Astrocyte (in vitro differentiated cells and primary cell): ENCODE results near the gene CNN2. TPM values are rescaled to one million over a fixed set of nuclear protein-coding genes. Genes with fewer than 3 reads are reported as not detected.

Experiments used
- DNase-seq: peaks from one replicate; pipeline ENCODE4 v3.0.0-alpha.2; 2010; ENCODE audit warnings: low read depth
- FAIRE-seq: peaks from 2 replicates; lab custom pipeline; 2011; peaks lifted over from hg19 to GRCh38; lab: Jason Lieb, UNC
- H2AFZ ChIP-seq: 2 replicates; pipeline ENCODE4 v1.6.0; 2012; ENCODE audit warnings: low read depth, low read length, inconsistent platforms
- H3K27ac ChIP-seq: 2 replicates; pipeline ENCODE4 v1.5.1; 2011; ENCODE audit warnings: low read depth, low read length, inconsistent platforms
- H3K27me3 ChIP-seq: 2 replicates; pipeline ENCODE4 v1.6.0; 2011; ENCODE audit warnings: low read length, inconsistent platforms; ENCODE audit not compliant: insufficient read depth
- H3K36me3 ChIP-seq: 2 replicates; pipeline ENCODE4 v1.5.1; 2011; ENCODE audit warnings: low read length, inconsistent platforms; ENCODE audit not compliant: insufficient read depth
- H3K4me1 ChIP-seq: 2 replicates; pipeline ENCODE4 v1.5.1; 2011; ENCODE audit warnings: low read length, inconsistent platforms; ENCODE audit not compliant: insufficient read depth
- H3K4me2 ChIP-seq: 2 replicates; pipeline ENCODE4 v1.6.0; 2012; ENCODE audit warnings: low read length, inconsistent platforms
- H3K4me3 ChIP-seq: 2 replicates; pipeline ENCODE4 v1.5.1; 2011; ENCODE audit warnings: low read depth, mild to moderate bottlenecking, low read length, inconsistent platforms; ENCODE audit not compliant: insufficient read depth
- H3K79me2 ChIP-seq: 2 replicates; pipeline ENCODE4 v1.6.0; 2012; ENCODE audit warnings: mild to moderate bottlenecking, low read length, inconsistent platforms; ENCODE audit not compliant: insufficient read depth
- H3K9ac ChIP-seq: 2 replicates; pipeline ENCODE4 v1.6.0; 2012; ENCODE audit warnings: mild to moderate bottlenecking, low read length, inconsistent platforms
- H3K9me3 ChIP-seq: 2 replicates; pipeline ENCODE4 v1.5.1; 2012; ENCODE audit warnings: low read depth, mild to moderate bottlenecking, low read length, inconsistent platforms; ENCODE audit not compliant: insufficient read depth
- H4K20me1 ChIP-seq: 2 replicates; pipeline ENCODE4 v1.6.0; 2012; ENCODE audit warnings: low read length, inconsistent platforms; ENCODE audit not compliant: insufficient read depth
- H3K27ac Mint-ChIP-seq: one replicate; pipeline ENCODE4 v1.8.0; 2021; ENCODE audit warnings: mild to moderate bottlenecking, mixed read lengths; ENCODE audit not compliant: unreplicated experiment
- H3K27me3 Mint-ChIP-seq: one replicate; pipeline ENCODE4 v1.8.0; 2021; ENCODE audit warnings: low read depth, mixed read lengths; ENCODE audit not compliant: unreplicated experiment
- H3K36me3 Mint-ChIP-seq: one replicate; pipeline ENCODE4 v1.8.0; 2021; ENCODE audit warnings: low read depth, mixed read lengths; ENCODE audit not compliant: unreplicated experiment
- H3K4me1 Mint-ChIP-seq: one replicate; pipeline ENCODE4 v1.8.0; 2021; ENCODE audit warnings: low read depth, mixed read lengths; ENCODE audit not compliant: unreplicated experiment
- H3K4me3 Mint-ChIP-seq: one replicate; pipeline ENCODE4 v1.8.0; 2021; ENCODE audit warnings: mild to moderate bottlenecking, moderate library complexity, mixed read lengths; ENCODE audit not compliant: unreplicated experiment
- H3K9me3 Mint-ChIP-seq: one replicate; pipeline ENCODE4 v1.8.0; 2021; ENCODE audit warnings: mild to moderate bottlenecking, mixed read lengths; ENCODE audit not compliant: unreplicated experiment
- EZH2 ChIP-seq: IDR thresholded peaks from 2 replicates; pipeline ENCODE4 v1.6.1; 2012; ENCODE audit warnings: mild to moderate bottlenecking, low read length, inconsistent platforms; ENCODE audit not compliant: insufficient read depth
- total RNA-seq: library from RNA; stranded (reverse); gene quantifications from 2 replicates; pipeline ENCODE4 v1.2.1, GENCODE V29; 2021
- TF ChIP-seq, protein P1 (sequence below): IDR thresholded peaks from 2 replicates; pipeline ENCODE4 v1.5.1; 2011; ENCODE audit warnings: low read depth, mild to moderate bottlenecking, inconsistent platforms, low read length, moderate library complexity; ENCODE audit not compliant: insufficient read depth

The CNN2 gene
- total RNA-seq, 1 donor from 2014 or later: 819 TPM

DNA sequence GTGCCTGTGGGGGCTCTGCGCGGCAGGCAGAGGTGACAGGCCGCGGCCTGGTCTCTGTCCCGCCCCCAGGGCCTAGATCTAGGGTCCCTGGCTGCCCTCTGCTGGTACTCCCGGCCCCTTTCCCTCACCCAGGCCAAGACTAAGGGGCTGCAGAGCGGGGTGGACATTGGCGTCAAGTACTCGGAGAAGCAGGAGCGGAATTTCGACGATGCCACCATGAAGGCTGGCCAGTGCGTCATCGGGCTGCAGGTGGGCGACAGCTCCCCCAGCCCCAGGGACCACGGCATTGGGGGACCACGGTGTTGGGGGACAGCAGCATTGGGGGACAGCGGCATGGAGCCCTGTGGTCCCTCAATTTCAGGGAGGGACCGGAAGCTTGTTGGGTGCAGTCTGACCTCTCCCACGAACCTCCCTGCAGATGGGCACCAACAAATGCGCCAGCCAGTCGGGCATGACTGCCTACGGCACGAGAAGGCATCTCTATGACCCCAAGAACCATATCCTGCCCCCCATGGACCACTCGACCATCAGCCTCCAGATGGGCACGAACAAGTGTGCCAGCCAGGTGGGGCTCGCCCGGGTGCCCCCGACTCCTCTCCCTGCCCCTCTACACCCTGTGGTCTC, 9.7 kb downstream of the CNN2 start:
- peaks cover 27% of the 10 kb centered on the region for H3K36me3 Mint-ChIP-seq
- no peak for FAIRE-seq
- DNase-seq: no peak
- no peak for TF ChIP-seq EZH2
- TF ChIP-seq, protein P1, sequence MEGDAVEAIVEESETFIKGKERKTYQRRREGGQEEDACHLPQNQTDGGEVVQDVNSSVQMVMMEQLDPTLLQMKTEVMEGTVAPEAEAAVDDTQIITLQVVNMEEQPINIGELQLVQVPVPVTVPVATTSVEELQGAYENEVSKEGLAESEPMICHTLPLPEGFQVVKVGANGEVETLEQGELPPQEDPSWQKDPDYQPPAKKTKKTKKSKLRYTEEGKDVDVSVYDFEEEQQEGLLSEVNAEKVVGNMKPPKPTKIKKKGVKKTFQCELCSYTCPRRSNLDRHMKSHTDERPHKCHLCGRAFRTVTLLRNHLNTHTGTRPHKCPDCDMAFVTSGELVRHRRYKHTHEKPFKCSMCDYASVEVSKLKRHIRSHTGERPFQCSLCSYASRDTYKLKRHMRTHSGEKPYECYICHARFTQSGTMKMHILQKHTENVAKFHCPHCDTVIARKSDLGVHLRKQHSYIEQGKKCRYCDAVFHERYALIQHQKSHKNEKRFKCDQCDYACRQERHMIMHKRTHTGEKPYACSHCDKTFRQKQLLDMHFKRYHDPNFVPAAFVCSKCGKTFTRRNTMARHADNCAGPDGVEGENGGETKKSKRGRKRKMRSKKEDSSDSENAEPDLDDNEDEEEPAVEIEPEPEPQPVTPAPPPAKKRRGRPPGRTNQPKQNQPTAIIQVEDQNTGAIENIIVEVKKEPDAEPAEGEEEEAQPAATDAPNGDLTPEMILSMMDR: no peak
- H3K9ac ChIP-seq: no peak overlapping the region
- H3K79me2 ChIP-seq: peaks cover 28% of the 10 kb centered on the region
- H3K4me2 ChIP-seq: no peak overlapping the region
- no peak overlapping the region for H3K4me3 Mint-ChIP-seq
- H3K27ac ChIP-seq: no peak overlapping the region
- H3K9me3 Mint-ChIP-seq: no peaks in the 10 kb centered on the region
- peaks cover 70% of the 10 kb centered on the region for H4K20me1 ChIP-seq
- peaks cover 33% of the 10 kb centered on the region for H3K36me3 ChIP-seq
- H3K4me3 ChIP-seq: no peak overlapping the region
- no peak overlapping the region for H3K27ac Mint-ChIP-seq
- no peak overlapping the region for H2AFZ ChIP-seq
- no peaks in the 10 kb centered on the region for H3K27me3 Mint-ChIP-seq
- H3K4me1 Mint-ChIP-seq: peaks cover 22% of the 10 kb centered on the region
- H3K4me1 ChIP-seq: peaks cover 35% of the 10 kb centered on the region
- H3K9me3 ChIP-seq: no peaks in the 10 kb centered on the region
- H3K27me3 ChIP-seq: no peaks in the 10 kb centered on the region

DNA sequence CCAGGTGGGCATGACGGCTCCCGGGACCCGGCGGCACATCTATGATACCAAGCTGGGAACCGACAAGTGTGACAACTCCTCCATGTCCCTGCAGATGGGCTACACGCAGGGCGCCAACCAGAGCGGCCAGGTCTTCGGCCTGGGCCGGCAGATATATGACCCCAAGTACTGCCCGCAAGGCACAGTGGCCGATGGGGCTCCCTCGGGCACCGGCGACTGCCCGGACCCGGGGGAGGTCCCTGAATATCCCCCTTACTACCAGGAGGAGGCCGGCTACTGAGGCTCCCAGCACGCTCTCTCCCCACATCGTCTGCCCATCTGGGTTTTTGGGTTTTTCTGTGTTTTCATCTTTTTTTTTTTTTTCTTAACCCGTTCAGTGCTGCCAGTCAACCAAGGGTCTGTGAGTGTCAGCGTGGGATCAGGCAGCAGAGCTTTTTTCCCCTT, 11.2 kb downstream of the CNN2 start:
- H3K27me3 Mint-ChIP-seq: no peaks in the 10 kb centered on the region
- H3K36me3 Mint-ChIP-seq: peaks cover 23% of the 10 kb centered on the region
- Histone ChIP-seq H3K4me3 (no peak overlapping the region), H3K9me3 (no peaks in the 10 kb centered on the region), H4K20me1 (peaks cover 59% of the 10 kb centered on the region), H3K27me3 (no peaks in the 10 kb centered on the region), H3K4me1 (peaks cover 36% of the 10 kb centered on the region), H2AFZ (no peak overlapping the region), H3K27ac (peak overlapping the region; percentile 19), H3K79me2 (peaks cover 17% of the 10 kb centered on the region), H3K4me2 (peak overlapping the region; percentile 54), H3K36me3 (peaks cover 23% of the 10 kb centered on the region), H3K9ac (no peak overlapping the region)
- H3K4me3 Mint-ChIP-seq: peak overlapping the region; percentile 72
- H3K27ac Mint-ChIP-seq: no peak overlapping the region
- peaks cover 23% of the 10 kb centered on the region for H3K4me1 Mint-ChIP-seq
- no peak for FAIRE-seq
- H3K9me3 Mint-ChIP-seq: no peaks in the 10 kb centered on the region
- no peak for DNase-seq
- no peak for TF ChIP-seq EZH2
- TF ChIP-seq, protein P1: no peak

DNA sequence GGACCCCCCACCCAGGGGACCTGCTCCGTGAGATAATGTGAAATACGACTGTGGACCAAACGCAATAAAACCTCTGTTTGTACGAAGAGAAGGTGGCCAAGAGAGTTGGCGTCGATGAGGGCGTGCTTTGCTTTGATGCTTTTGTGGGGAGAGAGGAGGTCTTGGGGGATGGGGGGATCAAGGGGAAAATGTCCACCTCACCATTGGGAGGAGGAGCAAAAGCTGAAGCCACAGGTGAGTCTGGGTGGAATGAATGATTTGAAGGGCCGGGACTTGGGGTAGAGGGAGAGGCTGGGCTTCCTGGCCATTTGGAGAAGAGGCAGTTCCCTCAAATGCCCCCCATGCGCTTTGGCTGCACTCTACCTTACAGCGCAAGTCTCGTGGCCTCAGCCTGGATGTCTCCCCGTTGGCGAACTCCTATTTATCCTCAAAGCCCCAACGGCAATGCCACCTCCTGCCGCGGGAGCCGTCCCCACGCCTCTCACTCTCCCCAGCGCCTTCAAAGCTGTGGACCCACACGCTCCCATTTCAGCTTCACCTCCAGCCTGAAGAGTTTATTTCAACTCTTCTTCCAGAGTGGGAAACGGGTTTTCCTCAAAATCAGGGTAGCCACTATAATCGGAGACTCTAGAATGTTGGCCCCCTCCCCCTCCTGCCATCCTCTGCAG, 12.7 kb downstream of the CNN2 start:
- peaks cover 20% of the 10 kb centered on the region for H3K36me3 Mint-ChIP-seq
- H2AFZ ChIP-seq: no peak overlapping the region
- peaks cover 17% of the 10 kb centered on the region for H3K36me3 ChIP-seq
- H3K9me3 ChIP-seq: no peaks in the 10 kb centered on the region
- H3K27me3 Mint-ChIP-seq: no peaks in the 10 kb centered on the region
- H3K4me3 Mint-ChIP-seq: peak overlapping the region; percentile 82
- TF ChIP-seq, protein P1: no peak
- TF ChIP-seq EZH2: no peak
- peak overlapping the region; percentile 22 for H3K9ac ChIP-seq
- H3K9me3 Mint-ChIP-seq: no peaks in the 10 kb centered on the region
- peaks cover 50% of the 10 kb centered on the region for H4K20me1 ChIP-seq
- H3K4me1 ChIP-seq: peaks cover 33% of the 10 kb centered on the region
- H3K27ac Mint-ChIP-seq: peak overlapping the region; percentile 83
- peak overlapping the region; percentile 87 for H3K4me2 ChIP-seq
- DNase-seq: no peak
- no peak overlapping the region for H3K27ac ChIP-seq
- H3K4me1 Mint-ChIP-seq: peaks cover 21% of the 10 kb centered on the region
- H3K27me3 ChIP-seq: no peaks in the 10 kb centered on the region
- peaks cover 9% of the 10 kb centered on the region for H3K79me2 ChIP-seq
- no peak for FAIRE-seq
- peak overlapping the region; percentile 15 for H3K4me3 ChIP-seq
